GDM1 (cell line): ENCODE results near the gene NCDN.

Experiments used
- DNase-seq: peaks from one replicate; lab custom pipeline; 2025; lab: John Stamatoyannopoulos, UW

Gene NCDN

DNA sequence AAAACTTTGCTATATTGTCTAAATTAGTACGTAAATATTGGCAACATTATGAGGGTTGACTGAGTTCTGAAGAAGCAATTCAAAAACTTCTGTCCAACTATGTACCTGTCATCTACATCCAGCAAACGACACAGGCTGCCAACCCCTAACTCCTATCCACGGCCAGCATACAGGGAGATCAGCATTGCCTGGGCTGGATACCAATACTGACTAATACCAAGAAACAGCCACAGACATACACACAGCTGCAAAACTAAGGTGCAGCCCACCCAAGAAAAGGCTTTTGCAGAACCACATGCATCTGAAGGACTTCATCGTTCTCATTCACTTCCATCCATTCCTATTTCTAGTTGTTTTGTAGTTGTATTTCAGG is 2.4 kb upstream of the NCDN start:
- DNase-seq = no peak

- no peak for DNase-seq
Observed at GRCh38 chr1:35555601-35556477, 1.8 kb upstream of the NCDN start.

GRCh38 chr1:35556484-35557117 is 998 bp upstream of the NCDN start:
- no peak for DNase-seq

DNA sequence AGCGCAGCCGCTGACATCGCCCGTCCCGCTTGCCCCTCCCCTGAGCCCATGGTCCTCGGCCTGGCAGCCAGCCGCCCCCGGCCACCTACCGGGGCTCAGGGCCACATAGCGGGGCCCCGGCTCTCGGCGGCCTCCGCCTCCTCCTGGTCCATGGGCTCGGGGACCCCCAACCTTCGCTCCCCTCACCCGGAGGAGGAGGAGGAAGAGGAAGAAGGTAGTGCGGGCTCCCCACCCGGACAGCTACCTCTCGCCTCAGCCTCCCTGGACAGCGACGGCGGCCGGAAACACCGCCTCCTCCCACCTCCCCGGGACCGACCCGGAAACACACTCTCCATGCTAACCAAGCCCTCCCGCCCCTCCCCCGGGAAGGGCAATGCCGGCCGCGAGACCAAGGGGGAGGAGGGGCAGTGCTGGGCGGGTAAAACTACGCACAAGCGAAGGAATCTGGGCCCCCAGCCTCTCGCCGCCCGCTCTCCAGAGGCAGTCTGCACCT is 435 bp upstream of the NCDN start, which contains the start of gene KIAA0319L:
Gene KIAA0319L (minus strand): TSS at position 286 of the 493 bp plus-strand sequence. CDS start 2,912 bp downstream, outside the sequence.
- no peak for DNase-seq

DNA sequence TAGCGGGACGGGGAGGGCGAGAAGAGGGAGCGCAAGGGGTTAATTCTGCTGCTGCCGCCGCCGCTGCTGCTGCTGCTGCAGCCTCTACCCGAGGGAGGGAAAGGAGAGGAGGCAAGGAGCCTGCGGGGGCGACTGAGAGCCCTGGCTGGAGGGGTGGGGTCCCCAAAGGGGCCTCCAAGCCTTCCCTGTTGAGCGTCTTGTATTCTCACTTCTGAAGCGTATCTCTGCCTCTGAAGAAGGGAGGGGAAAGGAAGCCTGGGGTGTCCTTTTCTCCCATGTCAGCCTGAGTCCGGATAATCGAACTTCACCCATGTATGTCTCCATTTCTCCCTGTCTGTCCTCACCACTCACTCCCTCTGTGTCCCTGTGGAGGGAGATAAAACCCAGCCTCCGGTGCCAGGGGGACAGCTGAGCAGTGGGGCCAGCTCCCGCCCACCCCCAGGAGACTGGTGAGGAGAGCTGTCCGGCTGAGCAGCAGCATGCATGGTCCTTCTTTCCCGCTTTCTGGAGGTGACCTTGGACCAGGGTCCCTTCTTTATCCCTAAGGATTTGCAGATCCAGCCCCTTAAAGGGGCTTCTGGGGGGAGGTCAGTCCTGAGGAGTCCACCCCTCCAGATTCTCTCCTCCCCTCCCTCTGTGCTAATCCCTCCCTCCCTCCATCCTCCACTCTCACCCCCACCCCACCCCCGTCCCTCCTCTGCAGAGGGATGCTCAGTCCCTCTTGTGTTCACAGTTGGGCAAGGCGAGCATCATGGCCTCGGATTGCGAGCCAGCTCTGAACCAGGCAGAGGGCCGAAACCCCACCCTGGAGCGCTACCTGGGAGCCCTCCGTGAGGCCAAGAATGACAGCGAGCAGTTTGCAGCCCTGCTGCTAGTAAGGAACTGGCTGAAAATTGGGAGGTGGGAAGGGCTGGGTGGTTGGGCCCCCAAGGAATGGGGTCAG is 1.0 kb downstream of the NCDN start:
- DNase-seq = no peak

DNA sequence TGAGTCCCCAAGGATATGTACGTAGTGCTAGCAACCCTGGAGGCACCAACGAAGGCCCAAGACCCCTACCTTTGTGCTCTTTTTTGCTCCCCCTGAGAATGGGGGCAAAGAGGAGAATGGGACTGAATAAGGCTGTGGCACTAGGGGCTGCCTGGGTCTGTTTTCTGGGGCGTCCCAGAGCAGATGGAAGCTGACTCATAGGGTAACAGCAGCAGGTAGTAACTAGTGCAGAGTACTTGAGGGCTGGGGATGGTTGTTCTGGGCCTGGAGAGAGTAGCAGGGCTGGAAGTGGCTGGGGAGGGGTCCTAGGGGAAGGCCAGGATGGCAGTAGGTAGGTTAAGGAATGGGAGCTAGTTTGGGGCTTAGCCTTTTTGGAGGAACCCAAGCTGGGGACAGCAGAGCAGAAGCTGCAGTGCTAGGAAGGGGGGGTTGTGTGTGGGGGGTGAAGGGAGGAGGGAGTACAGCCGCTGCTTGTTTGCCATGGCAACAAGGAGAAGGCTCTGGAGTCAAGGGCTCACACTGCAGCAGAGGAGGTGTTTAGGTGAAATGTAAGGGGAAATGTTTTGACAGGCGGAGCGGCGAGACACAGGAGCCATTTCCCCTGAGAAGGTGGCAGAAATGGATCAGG is 1.8 kb downstream of the NCDN start:
- no peak for DNase-seq

DNA sequence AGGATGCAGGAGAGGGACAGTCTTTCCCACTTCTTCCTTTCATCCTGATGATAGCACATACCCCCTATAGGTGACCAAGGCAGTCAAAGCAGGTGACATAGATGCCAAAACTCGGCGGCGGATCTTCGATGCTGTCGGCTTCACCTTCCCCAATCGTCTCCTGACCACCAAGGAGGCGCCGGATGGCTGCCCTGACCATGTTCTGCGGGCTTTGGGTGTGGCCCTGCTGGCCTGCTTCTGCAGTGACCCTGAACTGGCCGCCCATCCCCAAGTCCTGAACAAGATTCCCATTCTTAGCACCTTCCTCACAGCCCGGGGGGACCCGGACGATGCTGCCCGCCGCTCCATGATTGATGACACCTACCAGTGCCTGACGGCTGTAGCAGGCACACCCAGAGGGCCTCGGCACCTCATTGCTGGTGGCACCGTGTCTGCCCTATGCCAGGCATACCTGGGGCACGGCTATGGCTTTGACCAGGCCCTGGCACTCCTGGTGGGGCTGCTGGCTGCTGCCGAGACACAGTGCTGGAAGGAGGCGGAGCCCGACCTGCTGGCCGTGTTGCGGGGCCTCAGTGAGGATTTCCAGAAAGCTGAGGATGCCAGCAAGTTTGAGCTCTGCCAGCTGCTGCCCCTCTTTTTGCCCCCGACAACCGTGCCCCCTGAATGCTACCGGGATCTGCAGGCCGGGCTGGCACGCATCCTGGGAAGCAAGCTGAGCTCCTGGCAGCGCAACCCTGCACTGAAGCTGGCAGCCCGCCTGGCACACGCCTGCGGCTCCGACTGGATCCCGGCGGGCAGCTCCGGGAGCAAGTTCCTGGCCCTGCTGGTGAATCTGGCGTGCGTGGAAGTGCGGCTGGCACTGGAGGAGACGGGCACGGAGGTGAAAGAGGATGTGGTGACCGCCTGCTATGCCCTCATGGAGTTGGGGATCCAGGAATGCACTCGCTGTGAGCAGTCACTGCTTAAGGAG is 2.9 kb downstream of the NCDN start:
- no peak for DNase-seq

DNA sequence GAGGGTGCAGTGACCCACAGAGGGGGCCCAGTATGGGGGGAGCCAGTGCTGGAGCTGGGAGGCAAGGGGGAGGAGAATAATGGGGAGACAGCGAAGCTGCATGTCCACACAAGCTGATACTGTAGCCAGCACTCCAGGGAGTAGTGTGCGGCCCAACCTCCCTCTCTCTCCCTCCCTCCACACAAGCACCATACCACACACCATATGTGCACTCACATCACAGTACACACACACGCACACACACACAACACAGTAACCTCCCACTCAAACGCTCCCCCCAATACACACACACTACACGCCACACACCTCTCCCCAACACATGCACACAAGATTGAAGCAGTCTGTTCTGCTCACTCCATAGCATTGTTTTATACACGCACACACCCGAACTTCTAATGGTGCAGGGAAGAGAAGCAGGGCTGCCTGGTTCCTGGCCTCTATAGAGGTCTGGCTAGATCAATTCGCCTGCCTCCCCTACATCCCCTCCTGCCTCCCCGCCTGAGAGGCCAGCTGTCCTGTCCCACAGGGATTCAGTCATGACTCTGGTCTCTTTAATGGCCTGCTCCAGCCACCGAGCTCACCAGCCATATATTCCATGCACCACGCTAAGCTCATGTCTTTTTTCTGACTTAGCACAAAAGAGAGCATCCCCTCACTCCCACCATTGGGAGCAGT is 3.8 kb downstream of the NCDN start:
- DNase-seq = no peak

GRCh38 chr1:35561972-35562680 is 4.5 kb downstream of the NCDN start:
- DNase-seq = no peak

DNA sequence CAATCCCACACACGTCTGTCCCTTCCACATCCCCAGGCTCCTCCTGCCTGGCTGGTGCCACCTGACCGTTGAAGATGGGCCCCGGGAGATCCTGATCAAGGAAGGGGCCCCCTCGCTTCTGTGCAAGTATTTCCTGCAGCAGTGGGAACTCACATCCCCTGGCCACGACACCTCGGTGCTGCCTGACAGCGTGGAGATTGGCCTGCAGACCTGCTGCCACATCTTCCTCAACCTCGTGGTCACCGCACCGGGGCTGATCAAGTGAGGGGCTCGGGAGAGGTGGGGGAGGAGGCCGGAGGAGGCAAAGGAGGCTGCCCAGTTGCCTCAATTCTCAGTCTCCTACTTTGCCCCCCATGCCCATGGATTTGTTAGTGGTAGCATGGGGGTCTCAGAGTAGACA is 5.6 kb downstream of the NCDN start:
- no peak for DNase-seq

GRCh38 chr1:35564037-35564883 is 6.7 kb downstream of the NCDN start:
- peak; percentile 54 for DNase-seq

- no peak for DNase-seq
Observed at GRCh38 chr1:35564884-35565741, 7.5 kb downstream of the NCDN start.

GRCh38 chr1:35565742-35566133 is 8.1 kb downstream of the NCDN start:
- no peak for DNase-seq

DNA sequence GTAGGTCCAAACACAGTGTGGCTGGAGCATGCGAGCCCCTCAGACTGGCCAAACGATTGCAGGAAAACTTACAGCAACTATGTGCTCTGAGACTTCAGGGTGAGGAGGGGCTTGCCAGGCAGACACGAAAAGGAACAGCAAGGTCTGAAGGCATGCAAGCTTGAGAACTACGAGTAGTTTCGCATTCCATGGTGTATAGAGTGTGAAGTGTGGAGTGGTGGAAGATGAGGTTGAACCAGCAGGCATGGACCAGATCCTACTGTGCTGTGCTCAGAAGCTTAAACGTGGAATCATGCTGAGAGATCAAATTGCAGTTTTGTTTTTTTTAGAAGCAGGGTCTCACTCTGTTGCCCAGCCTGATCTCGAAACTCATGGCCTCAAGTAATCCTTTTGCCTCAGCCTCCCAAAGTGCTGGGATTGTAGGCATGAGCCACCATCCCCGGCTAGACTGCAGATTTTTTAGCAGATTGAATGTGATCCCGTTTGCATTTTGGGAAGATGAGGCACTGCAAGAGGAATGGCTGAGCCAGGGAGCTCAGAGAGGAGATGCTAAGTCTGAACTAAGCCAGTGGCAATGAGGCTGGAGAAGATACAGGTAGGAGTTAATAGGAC is 10.5 kb downstream of the NCDN start:
- DNase-seq = no peak

DNA sequence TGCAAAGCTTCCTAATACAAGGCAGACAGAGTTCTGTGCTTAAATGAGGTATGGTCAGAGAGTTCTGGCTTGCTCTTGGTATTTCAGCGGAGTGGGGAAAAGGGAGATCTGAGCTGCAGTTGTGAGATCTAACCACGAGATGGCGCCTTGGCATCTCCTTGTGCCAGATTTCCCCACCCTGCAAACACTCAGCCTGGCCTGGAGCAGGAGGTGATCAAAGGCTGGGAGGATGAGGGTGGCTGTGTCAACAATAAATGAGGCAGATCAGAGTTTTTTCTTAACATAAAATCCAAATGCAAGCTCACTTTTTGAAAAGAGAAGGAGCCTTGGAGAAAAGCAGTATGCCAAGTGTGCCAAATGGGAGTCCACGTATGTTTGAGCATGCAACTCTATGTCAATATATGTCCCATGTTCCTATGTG is 11.4 kb downstream of the NCDN start:
- DNase-seq = peak; percentile 60

- no peak for DNase-seq
Observed at GRCh38 chr1:35569936-35570335, 12.3 kb downstream of the NCDN start.

- no peak for DNase-seq
Observed at GRCh38 chr1:35570589-35571137, 13.1 kb downstream of the NCDN start.
